HG03460 (cell line): ENCODE measurements around the gene APP.
"Not testable (repeated sequence)": the region's sequence is repeated elsewhere in the genome, so short reads cannot be mapped to it uniquely, and the experiment has no call there.

ENCODE experiments used
- ATAC-seq: cut with Tn5 transposase; IDR thresholded peaks from one replicate; pipeline ENCODE4 v1.9.1; 2021; ENCODE audit not compliant: unreplicated experiment

APP gene

DNA sequence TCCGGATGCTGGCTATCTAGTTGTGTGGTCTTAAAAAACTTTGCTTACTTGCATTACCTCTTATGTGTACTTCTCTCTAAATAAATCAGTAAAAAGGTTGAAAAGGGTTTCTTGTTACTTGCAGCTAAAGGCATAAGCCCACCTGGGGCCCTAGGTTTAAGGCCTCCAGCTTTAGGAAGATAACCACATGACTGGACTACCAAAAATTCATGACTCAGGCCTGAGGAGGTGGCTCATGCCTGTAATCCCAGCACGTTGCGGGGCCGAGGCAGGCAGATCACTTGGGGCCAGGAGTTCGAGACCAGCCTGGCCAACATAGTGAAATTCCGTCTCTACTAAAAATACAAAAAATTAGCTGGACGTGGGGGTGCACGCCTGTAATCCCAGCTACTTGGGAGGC, 142.9 kb downstream of the APP start:
- no peak for ATAC-seq

DNA sequence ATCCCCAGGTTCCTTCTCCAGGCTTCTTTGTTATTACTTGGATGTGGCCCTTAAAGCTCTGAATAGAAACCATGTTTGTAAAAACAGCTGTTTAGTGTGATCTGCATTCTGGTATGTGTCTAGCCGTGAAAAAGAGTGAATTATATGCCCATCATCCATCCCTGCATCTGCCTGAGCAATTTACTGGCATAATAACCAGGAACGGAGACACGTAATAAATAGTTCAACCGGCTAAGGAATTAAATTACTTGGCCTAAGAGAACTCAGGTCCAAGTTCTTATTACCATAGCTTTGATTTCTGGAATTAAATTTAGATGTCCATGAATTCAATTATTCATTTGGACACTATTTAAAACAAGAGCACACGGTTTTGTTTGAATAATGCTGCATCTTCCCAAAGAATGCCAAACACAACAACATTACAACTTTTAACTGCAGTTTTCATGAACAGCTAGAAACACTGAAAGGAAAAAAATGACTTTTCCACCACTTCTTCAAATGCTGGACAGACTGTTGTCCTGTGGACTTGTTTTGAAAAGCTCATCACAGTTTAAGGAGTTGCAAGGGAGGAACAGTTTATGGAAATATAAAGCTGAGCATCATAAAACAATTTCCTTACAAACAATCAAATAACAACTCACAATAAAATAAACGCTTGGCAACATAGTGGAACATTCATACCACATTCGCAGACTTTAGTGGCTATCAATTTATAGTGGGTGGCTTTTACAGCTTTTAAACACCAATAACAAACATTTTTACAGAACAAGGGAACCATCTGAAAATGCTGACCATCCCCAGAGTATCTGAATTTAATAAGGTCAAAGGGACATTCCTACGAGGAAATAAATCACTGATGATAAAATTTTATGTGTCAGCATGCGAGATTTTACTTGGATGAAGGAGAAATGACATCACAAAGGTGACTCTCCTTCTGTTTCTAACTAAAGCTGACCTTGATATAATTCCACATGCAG, 144.7 kb downstream of the APP start:
- no peak for ATAC-seq

- not testable (repeated sequence) for ATAC-seq
Measured at GRCh38 chr21:26023406-26023805, 147.2 kb downstream of the APP start.

- not testable (repeated sequence) for ATAC-seq
Measured at GRCh38 chr21:26022598-26023337, 147.8 kb downstream of the APP start.

- ATAC-seq = no peak
Measured at GRCh38 chr21:26020510-26020909, 150.1 kb downstream of the APP start.

GRCh38 chr21:26020081-26020480, 150.5 kb downstream of the APP start:
- ATAC-seq = no peak

DNA sequence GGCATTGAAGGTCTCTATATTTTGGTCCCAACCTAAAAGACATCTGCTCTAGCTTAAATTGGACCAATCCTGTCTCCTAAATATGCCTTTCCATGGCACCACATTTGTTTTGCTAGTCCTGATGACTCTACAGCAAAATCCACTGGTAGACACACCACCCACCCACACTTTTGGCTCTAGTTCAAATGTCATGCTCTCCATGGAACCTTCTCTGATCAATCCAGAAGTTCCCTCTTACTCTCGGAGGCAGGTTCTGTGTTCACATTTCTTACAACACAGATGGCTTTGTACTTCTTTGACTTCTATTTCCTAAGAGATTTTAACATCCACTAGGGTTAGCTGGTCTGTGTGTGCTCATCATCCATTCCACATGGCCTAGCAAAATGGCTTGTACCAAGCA, 151.3 kb downstream of the APP start:
- ATAC-seq = no peak

DNA sequence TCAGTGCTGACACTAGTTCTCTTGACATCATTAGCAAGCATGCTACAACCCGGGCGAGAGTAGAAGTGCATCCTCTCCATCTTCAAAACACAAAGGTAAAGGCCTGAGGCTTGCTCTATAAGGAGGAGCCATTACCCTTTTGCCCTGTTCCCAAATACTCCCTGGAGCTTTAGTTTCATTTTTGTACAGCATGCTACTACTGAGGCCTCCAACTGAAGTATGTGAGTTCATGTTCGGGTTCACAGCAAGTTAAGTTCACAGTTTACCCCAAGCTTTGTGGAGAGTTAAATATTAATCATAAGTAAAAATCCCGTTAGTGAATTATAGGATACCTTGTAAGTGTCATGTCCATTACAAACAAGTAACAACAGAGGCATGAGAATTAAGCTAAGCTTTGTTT, 156.6 kb downstream of the APP start:
- no peak for ATAC-seq

GRCh38 chr21:26012482-26012881, 158.1 kb downstream of the APP start:
- not testable (repeated sequence) for ATAC-seq

- no peak for ATAC-seq
Measured at GRCh38 chr21:26011292-26011940, 159.2 kb downstream of the APP start.

GRCh38 chr21:26007951-26008498, 162.5 kb downstream of the APP start:
- no peak for ATAC-seq

- no peak for ATAC-seq
Measured at GRCh38 chr21:26005464-26005863, 165.1 kb downstream of the APP start.

DNA sequence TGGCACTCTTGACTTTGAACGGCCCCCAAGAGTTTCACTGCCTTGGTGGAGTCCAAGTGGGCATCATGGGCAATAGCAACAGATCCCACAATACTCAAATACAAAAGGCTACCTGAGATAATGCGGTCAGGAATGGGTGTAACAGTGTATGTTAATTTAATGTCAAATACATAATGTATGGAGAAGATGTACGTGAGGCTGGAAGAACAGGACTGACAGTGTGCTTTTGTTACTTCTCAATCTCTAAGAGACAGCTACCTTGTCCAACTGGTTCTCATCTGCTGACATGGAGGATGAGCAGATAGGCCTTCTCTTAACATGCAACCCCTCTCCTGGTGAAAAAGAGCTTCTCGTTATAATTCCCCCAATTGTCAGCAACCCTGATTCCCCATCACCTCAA, 167.2 kb downstream of the APP start:
- ATAC-seq = no peak

- no peak for ATAC-seq
Measured at GRCh38 chr21:26001356-26001755, 169.2 kb downstream of the APP start.

DNA sequence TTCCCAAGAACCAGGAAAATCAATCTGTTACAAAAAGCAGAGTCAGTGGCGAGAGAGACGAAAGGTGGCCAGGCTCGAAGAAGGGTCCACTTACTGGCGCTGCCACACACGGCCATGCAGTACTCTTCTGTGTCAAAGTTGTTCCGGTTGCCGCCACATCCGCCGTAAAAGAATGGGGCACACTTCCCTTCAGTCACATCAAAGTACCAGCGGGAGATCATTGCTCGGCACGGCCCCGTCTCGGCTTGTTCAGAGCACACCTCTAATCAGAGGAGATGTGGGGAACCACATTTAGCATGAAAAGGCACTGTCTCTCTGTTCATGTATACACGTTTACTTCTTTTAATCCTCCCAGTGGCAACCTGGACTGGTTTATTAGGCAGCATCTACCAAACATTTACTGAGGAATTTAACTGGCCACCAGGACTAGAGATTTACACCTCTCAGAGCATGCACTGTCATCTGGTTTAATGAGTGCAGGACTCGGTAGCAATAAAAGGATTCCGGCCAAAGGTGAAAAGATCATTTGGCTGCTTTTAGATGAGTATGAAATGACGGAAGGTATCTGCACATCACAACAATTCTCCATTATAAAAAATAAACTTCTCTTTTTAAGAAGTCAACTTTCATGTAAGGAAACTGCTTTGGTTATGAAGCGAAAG, 170.5 kb downstream of the APP start:
- no peak for ATAC-seq

- ATAC-seq = no peak
Measured at GRCh38 chr21:25997788-25998611, 172.6 kb downstream of the APP start.

- no peak for ATAC-seq
Measured at GRCh38 chr21:25995278-25995677, 175.3 kb downstream of the APP start.

GRCh38 chr21:25994758-25995163, 175.8 kb downstream of the APP start:
- ATAC-seq = no peak

DNA sequence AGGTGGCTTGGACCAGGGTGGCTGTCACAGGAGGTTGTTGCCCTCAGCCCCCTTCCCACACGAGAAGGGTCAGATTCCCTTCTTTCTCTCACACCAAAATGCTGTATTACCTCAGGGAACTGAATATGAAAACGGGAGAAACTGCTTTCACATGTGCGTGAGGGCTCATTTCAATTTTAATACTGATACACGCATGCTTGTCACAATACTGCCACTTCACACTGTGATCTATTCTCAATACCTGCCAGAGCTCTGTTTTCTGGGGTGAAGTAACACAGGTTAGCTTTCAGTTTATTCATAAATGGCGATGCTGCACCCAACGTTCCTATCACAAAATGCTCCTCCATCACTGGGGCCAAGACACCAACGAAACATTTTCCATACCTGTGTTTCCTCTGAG, 181.8 kb downstream of the APP start:
- ATAC-seq = no peak

DNA sequence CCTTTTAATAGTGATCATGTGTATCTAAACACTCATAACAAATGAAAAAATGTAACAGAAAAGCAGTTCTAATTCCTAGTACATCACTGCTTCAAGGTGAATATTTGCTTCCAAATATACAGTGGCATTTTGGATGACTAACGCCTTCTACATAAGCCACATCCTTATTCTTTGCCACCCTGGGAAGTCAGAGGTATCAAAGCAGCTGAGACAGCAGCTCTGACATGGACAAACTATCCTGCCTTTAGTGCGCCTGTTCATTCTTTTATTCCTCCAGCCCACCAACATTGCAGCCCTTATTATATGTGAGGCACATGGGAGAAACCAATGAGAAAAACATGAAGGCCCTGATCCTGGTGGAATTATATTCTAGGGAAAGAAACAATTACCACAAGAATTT, 183.0 kb downstream of the APP start:
- ATAC-seq = no peak
